ENCODE data around the gene EFL1.

EFL1 gene

GRCh38 chr15:82093325-82093724 lies 169.2 kb downstream of the EFL1 start:
- no peaks in the 10 kb centered on the region for H3K36me3 ChIP-seq (ENCODE audit: control insufficient read depth in 1 of 2, insufficient read depth in 2 of 2, low read length in 2 of 2)
- no peak overlapping the region for H3K4me3 ChIP-seq (ENCODE audit: low read depth in 1 of 2, low read length in 2 of 2)
- H3K27me3 ChIP-seq (ENCODE audit: control insufficient read depth in 1 of 2, insufficient read depth in 2 of 2, low read length in 2 of 2) = no peaks in the 10 kb centered on the region
- no peaks in the 10 kb centered on the region for H3K4me1 ChIP-seq (ENCODE audit: control insufficient read depth in 1 of 2, insufficient read depth in 2 of 2, low read length in 2 of 2)
- H3K9ac ChIP-seq (ENCODE audit: low read depth in 1 of 2, low read length in 2 of 2) = no peak overlapping the region
- H3K9me3 ChIP-seq (ENCODE audit: control insufficient read depth in 1 of 2, low read length in 2 of 2) = no peaks in the 10 kb centered on the region
- no peak overlapping the region for H3K27ac ChIP-seq (ENCODE audit: low read depth, low read length)

DNA sequence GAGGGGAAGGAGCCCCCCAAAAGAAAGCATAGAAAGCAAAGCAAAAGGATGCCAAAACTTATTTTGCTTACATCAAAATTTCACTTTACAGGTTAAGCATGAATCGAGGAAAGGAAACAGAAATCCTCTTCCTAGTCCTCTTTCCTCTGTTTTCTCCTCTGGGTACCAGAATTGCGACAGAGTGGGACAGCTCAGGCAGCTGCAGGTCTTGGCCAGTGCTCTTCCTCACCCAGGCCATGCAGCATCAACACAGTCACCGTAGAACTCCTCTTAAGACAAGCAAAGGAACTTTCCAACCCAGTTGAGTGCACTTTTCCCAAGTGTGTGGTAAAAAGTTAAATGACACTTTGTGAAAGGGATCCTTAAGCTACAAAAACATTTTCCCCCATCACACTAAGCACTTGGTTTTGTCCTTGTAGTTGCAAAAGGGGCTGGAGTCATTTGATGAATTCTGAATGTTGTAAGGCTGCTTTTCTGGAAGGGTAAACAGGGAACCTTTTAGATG lies 170.8 kb downstream of the EFL1 start:
- Histone ChIP-seq H3K27ac (ENCODE audit: low read depth, low read length) (no peak overlapping the region), H3K9ac (ENCODE audit: low read depth in 1 of 2, low read length in 2 of 2) (no peak overlapping the region), H3K4me3 (ENCODE audit: low read depth in 1 of 2, low read length in 2 of 2) (no peak overlapping the region), H3K4me1 (ENCODE audit: control insufficient read depth in 1 of 2, insufficient read depth in 2 of 2, low read length in 2 of 2) (no peaks in the 10 kb centered on the region), H3K9me3 (ENCODE audit: control insufficient read depth in 1 of 2, low read length in 2 of 2) (no peaks in the 10 kb centered on the region), H3K27me3 (ENCODE audit: control insufficient read depth in 1 of 2, insufficient read depth in 2 of 2, low read length in 2 of 2) (no peaks in the 10 kb centered on the region), H3K36me3 (ENCODE audit: control insufficient read depth in 1 of 2, insufficient read depth in 2 of 2, low read length in 2 of 2) (no peaks in the 10 kb centered on the region)

DNA sequence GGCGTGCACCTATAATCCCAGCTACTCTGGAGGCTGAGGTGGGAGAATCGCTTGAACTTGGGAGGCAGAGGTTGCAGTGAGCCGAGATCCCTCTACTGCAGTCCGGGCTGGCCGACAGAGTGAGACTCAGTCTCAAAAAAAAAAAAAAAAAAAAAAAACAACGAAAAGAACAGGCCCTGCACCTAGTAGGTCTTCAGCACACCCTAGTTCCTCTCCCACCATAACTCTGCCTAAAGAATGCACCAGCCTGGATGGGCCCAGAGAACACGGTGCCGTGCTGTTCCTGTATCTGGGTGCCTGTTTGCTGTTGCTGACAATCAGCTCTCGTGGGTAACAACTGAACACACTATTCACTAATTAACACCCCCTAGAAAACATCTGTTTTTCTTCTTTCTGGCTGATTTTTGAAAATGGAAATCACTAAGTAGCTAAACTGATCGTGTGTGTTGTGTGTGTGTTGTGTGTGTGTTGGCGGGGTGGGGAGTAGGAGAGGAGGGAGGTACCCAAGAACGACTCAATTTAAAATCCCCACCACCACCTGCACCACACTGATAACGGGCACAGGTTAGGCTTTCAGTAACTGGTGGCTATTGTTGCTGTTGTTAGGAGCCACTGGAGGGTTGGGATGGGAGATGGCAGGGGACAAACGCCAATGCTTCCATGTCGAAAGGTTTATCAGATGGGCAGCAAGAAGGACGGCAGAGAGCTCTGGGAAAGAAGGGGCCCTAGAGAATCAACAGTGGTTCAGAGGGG lies 176.1 kb downstream of the EFL1 start:
- Histone ChIP-seq H3K9me3 (ENCODE audit: control insufficient read depth in 1 of 2, low read length in 2 of 2) (no peaks in the 10 kb centered on the region), H3K4me1 (ENCODE audit: control insufficient read depth in 1 of 2, insufficient read depth in 2 of 2, low read length in 2 of 2) (no peaks in the 10 kb centered on the region), H3K27me3 (ENCODE audit: control insufficient read depth in 1 of 2, insufficient read depth in 2 of 2, low read length in 2 of 2) (no peaks in the 10 kb centered on the region), H3K9ac (ENCODE audit: low read depth in 1 of 2, low read length in 2 of 2) (no peak overlapping the region), H3K36me3 (ENCODE audit: control insufficient read depth in 1 of 2, insufficient read depth in 2 of 2, low read length in 2 of 2) (no peaks in the 10 kb centered on the region), H3K27ac (ENCODE audit: low read depth, low read length) (no peak overlapping the region), H3K4me3 (ENCODE audit: low read depth in 1 of 2, low read length in 2 of 2) (no peak overlapping the region)

- Histone ChIP-seq H3K9me3 (ENCODE audit: control insufficient read depth in 1 of 2, low read length in 2 of 2) (no peaks in the 10 kb centered on the region), H3K27me3 (ENCODE audit: control insufficient read depth in 1 of 2, insufficient read depth in 2 of 2, low read length in 2 of 2) (no peaks in the 10 kb centered on the region), H3K4me3 (ENCODE audit: low read depth in 1 of 2, low read length in 2 of 2) (no peak overlapping the region), H3K9ac (ENCODE audit: low read depth in 1 of 2, low read length in 2 of 2) (no peak overlapping the region), H3K36me3 (ENCODE audit: control insufficient read depth in 1 of 2, insufficient read depth in 2 of 2, low read length in 2 of 2) (no peaks in the 10 kb centered on the region), H3K4me1 (ENCODE audit: control insufficient read depth in 1 of 2, insufficient read depth in 2 of 2, low read length in 2 of 2) (no peaks in the 10 kb centered on the region), H3K27ac (ENCODE audit: low read depth, low read length) (no peak overlapping the region)
Observed at GRCh38 chr15:82081914-82082762, 180.4 kb downstream of the EFL1 start.

GRCh38 chr15:82080774-82081173 lies 181.8 kb downstream of the EFL1 start:
- no peaks in the 10 kb centered on the region for H3K27me3 ChIP-seq (ENCODE audit: control insufficient read depth in 1 of 2, insufficient read depth in 2 of 2, low read length in 2 of 2)
- H3K27ac ChIP-seq (ENCODE audit: low read depth, low read length) = no peak overlapping the region
- H3K4me1 ChIP-seq (ENCODE audit: control insufficient read depth in 1 of 2, insufficient read depth in 2 of 2, low read length in 2 of 2) = no peaks in the 10 kb centered on the region
- no peaks in the 10 kb centered on the region for H3K9me3 ChIP-seq (ENCODE audit: control insufficient read depth in 1 of 2, low read length in 2 of 2)
- no peak overlapping the region for H3K4me3 ChIP-seq (ENCODE audit: low read depth in 1 of 2, low read length in 2 of 2)
- no peaks in the 10 kb centered on the region for H3K36me3 ChIP-seq (ENCODE audit: control insufficient read depth in 1 of 2, insufficient read depth in 2 of 2, low read length in 2 of 2)
- H3K9ac ChIP-seq (ENCODE audit: low read depth in 1 of 2, low read length in 2 of 2) = no peak overlapping the region

All from duodenal mucosa (tissue), 2 donors.